OCI-LY3 (cell line): ENCODE measurements around the gene EMILIN3.

Experiments used
- EZH2phosphoT487 ChIP-seq: fragments of 200-600 bp; shearing (Covaris generic); IDR thresholded peaks from 2 replicates; pipeline ENCODE4 v1.6.1; 2018; ENCODE audit warnings: antibody characterized with exemption, mixed run types, low read depth
- TF ChIP-seq, protein P1 (sequence below): fragments of 200-600, 300-600 bp; sonication (generic); IDR thresholded peaks from 2 replicates; pipeline ENCODE4 v1.5.1; 2014; ENCODE audit warnings: antibody characterized with exemption, low read length, low read depth

- TF ChIP-seq, protein P1, sequence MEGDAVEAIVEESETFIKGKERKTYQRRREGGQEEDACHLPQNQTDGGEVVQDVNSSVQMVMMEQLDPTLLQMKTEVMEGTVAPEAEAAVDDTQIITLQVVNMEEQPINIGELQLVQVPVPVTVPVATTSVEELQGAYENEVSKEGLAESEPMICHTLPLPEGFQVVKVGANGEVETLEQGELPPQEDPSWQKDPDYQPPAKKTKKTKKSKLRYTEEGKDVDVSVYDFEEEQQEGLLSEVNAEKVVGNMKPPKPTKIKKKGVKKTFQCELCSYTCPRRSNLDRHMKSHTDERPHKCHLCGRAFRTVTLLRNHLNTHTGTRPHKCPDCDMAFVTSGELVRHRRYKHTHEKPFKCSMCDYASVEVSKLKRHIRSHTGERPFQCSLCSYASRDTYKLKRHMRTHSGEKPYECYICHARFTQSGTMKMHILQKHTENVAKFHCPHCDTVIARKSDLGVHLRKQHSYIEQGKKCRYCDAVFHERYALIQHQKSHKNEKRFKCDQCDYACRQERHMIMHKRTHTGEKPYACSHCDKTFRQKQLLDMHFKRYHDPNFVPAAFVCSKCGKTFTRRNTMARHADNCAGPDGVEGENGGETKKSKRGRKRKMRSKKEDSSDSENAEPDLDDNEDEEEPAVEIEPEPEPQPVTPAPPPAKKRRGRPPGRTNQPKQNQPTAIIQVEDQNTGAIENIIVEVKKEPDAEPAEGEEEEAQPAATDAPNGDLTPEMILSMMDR, result no peak
- TF ChIP-seq EZH2phosphoT487, result no peak
These were observed 1.3 kb upstream of the EMILIN3 start for GRCh38 chr20:41367956-41368355.
